DOHH2 (cell line): ENCODE results near the gene AKAP13.

Source experiments
- H3F3A ChIP-seq: fragments of 200-600 bp; sonication (generic), shearing (Covaris generic); 2 replicates; pipeline ENCODE4 v1.6.0; 2016; ENCODE audit warnings: antibody characterized with exemption, mild to moderate bottlenecking; ENCODE audit not compliant: control insufficient read depth, insufficient read depth
- H3K27ac ChIP-seq: fragments of 200-600 bp; sonication (generic); 2 replicates; pipeline ENCODE4 v1.5.1; 2014; ENCODE audit warnings: low read depth, mild to moderate bottlenecking, low read length, moderate library complexity
- H3K27me3 ChIP-seq: fragments of 200-600 bp; sonication (generic); 2 replicates; pipeline ENCODE4 v1.6.1; 2014; ENCODE audit warnings: mild to moderate bottlenecking, low read length, mixed read lengths; ENCODE audit not compliant: control insufficient read depth
- H3K36me3 ChIP-seq: fragments of 200-600 bp; sonication (generic); 2 replicates; pipeline ENCODE4 v1.6.1; 2014; ENCODE audit warnings: mild to moderate bottlenecking, low read length, moderate library complexity, mixed read lengths; ENCODE audit not compliant: control insufficient read depth
- H3K4me1 ChIP-seq: fragments of 200-600 bp; sonication (generic); 2 replicates; pipeline ENCODE4 v1.6.1; 2014; ENCODE audit warnings: mild to moderate bottlenecking, low read length, mixed read lengths; ENCODE audit not compliant: control insufficient read depth
- H3K4me2 ChIP-seq: fragments of 200-600 bp; sonication (generic); 2 replicates; pipeline ENCODE4 v1.6.0; 2014; ENCODE audit warnings: mild to moderate bottlenecking, low read length, moderate library complexity
- H3K4me3 ChIP-seq: fragments of 200-600 bp; sonication (generic); 2 replicates; pipeline ENCODE4 v1.5.1; 2014; ENCODE audit warnings: mild to moderate bottlenecking, low read length, mixed read lengths
- H3K79me2 ChIP-seq: fragments of 200-600 bp; sonication (generic); 2 replicates; pipeline ENCODE4 v1.6.1; 2014; ENCODE audit warnings: mild to moderate bottlenecking, low read length, mixed read lengths; ENCODE audit not compliant: control insufficient read depth
- H3K9me2 ChIP-seq: fragments of 200-600 bp; sonication (generic); replicated peaks from 2 replicates; pipeline ENCODE4 v1.6.1; 2014; ENCODE audit warnings: mild to moderate bottlenecking, low read length, mixed read lengths; ENCODE audit not compliant: control insufficient read depth
- H3K9me3 ChIP-seq: fragments of 200-600 bp; sonication (generic); 2 replicates; pipeline ENCODE4 v1.6.1; 2014; ENCODE audit warnings: antibody characterized with exemption, low read length, mixed read lengths; ENCODE audit not compliant: control insufficient read depth, insufficient read depth
- H4K20me1 ChIP-seq: fragments of 200-600 bp; sonication (generic); 2 replicates; pipeline ENCODE4 v1.6.0; 2014; ENCODE audit warnings: low read depth, mild to moderate bottlenecking, antibody characterized with exemption, low read length, moderate library complexity; ENCODE audit not compliant: control insufficient read depth, insufficient read depth
- CTCF ChIP-seq: fragments of 200-600 bp; sonication (generic); IDR thresholded peaks from one replicate; pipeline ENCODE4 v1.5.1; 2014; ENCODE audit warnings: antibody characterized with exemption, mild to moderate bottlenecking, low read depth, low read length; ENCODE audit not compliant: poor library complexity, severe bottlenecking
- EZH2phosphoT487 ChIP-seq: fragments of 200-600 bp; sonication (generic); IDR thresholded peaks from 2 replicates; pipeline ENCODE4 v1.6.1; 2017; ENCODE audit warnings: borderline replicate concordance, mild to moderate bottlenecking, antibody characterized with exemption, low read length, moderate library complexity, mixed read lengths

Gene AKAP13

GRCh38 chr15:85550283-85550682 is 169.9 kb downstream of the AKAP13 start:
- no peak overlapping the region for H3K4me3 ChIP-seq

GRCh38 chr15:85551221-85551832 is 170.9 kb downstream of the AKAP13 start:
- no peaks in the 10 kb centered on the region for H3K9me2 ChIP-seq
- peaks cover 8% of the 10 kb centered on the region; the same call in 1 of the 2 replicates for H3K79me2 ChIP-seq
- peaks cover 12% of the 10 kb centered on the region; the same call in 1 of the 2 replicates for H3K36me3 ChIP-seq
- no peaks in the 10 kb centered on the region for H3K27me3 ChIP-seq
- no peak overlapping the region for H3K27ac ChIP-seq
- H3K4me3 ChIP-seq, result no peak overlapping the region
- no peaks in the 10 kb centered on the region for H3K9me3 ChIP-seq
- peaks cover 29% of the 10 kb centered on the region for H3K4me1 ChIP-seq
- H3K4me2 ChIP-seq, result no peak overlapping the region
- TF ChIP-seq CTCF, result no peak
- no peak for TF ChIP-seq EZH2phosphoT487
- no peaks in the 10 kb centered on the region for H4K20me1 ChIP-seq
- peaks cover 6% of the 10 kb centered on the region; the same call in 1 of the 2 replicates for H3F3A ChIP-seq

More at GRCh38 chr15:85550283-85550682, 169.9 kb downstream of the AKAP13 start:
- H3K27ac ChIP-seq, result no peak overlapping the region
- TF ChIP-seq EZH2phosphoT487 (no peak), CTCF (no peak)
- no peaks in the 10 kb centered on the region for H3K27me3 ChIP-seq
- H3K9me2 ChIP-seq, result no peaks in the 10 kb centered on the region
- no peaks in the 10 kb centered on the region for H3K9me3 ChIP-seq
- H4K20me1 ChIP-seq, result no peaks in the 10 kb centered on the region
- H3K4me1 ChIP-seq, result peaks cover 19% of the 10 kb centered on the region
- H3K4me2 ChIP-seq, result no peak overlapping the region
- H3K36me3 ChIP-seq, result peaks cover 21% of the 10 kb centered on the region; the same call in 1 of the 2 replicates
- H3K79me2 ChIP-seq, result peaks cover 2% of the 10 kb centered on the region; the same call in 1 of the 2 replicates
- H3F3A ChIP-seq, result peaks cover 3% of the 10 kb centered on the region; the same call in 1 of the 2 replicates

- Histone ChIP-seq H3K4me3 (peak overlapping the region; percentile 45), H3K27me3 (no peaks in the 10 kb centered on the region), H3F3A (peaks cover 6% of the 10 kb centered on the region; the same call in 1 of the 2 replicates), H3K79me2 (peaks cover 11% of the 10 kb centered on the region; the same call in 1 of the 2 replicates), H3K9me2 (no peaks in the 10 kb centered on the region), H3K4me1 (peaks cover 32% of the 10 kb centered on the region), H3K4me2 (peak overlapping the region; percentile 65), H3K9me3 (no peaks in the 10 kb centered on the region), H4K20me1 (no peaks in the 10 kb centered on the region; the same call in 1 of the 2 replicates), H3K27ac (peak overlapping the region; percentile 46), H3K36me3 (peaks cover 19% of the 10 kb centered on the region)
- TF ChIP-seq EZH2phosphoT487 (no peak), CTCF (no peak)
These were observed 174.6 kb downstream of the AKAP13 start for GRCh38 chr15:85554852-85555521.
